Endothelial cell of umbilical vein (primary cell): ENCODE results near the gene TMEM222. TPM values are rescaled to one million over a fixed set of nuclear protein-coding genes. Genes with fewer than 3 reads are reported as not detected.

ENCODE experiments used
- BruUV-seq: library from RNA; stranded (reverse); fragments of 400-500 nt; replicated peaks from 2 replicates; lab custom pipeline; 2021; lab: Mats Ljungman, UMichigan
- CTCF ChIA-PET: fragments of 300-600, 350-600 bp; sonication (Branson Sonifier 250); formaldehyde crosslinking; loops from one replicate; lab custom pipeline; 2021; ENCODE audit warnings: antibody characterized with exemption, inconsistent platforms; lab: Charles Lee
- POLR2A ChIA-PET: fragments of 300-600, 350-600 bp; sonication (Branson Sonifier 250); formaldehyde crosslinking; loops from one replicate; lab custom pipeline; 2021; ENCODE audit warnings: antibody characterized with exemption, inconsistent platforms; lab: Charles Lee
- DNase-seq: peaks from one replicate; pipeline ENCODE4 v3.0.0-alpha.2; 2011; ENCODE audit warnings: low read depth, low spot score
- FAIRE-seq: peaks from 2 replicates; lab custom pipeline; 2011; peaks lifted over from hg19 to GRCh38; lab: Jason Lieb, UNC
- H2AFZ ChIP-seq: 2 replicates; pipeline ENCODE4 v1.6.0; 2012; ENCODE audit warnings: low read depth, low read length, control low read depth, inconsistent platforms
- H3K27ac ChIP-seq: 2 replicates; pipeline ENCODE4 v1.5.1; 2011; ENCODE audit warnings: low read depth, mild to moderate bottlenecking, control low read depth, low read length, moderate library complexity; ENCODE audit not compliant: insufficient read depth
- H3K27me3 ChIP-seq, 2 experiments: 2 replicates each; pipeline versions ENCODE4 v1.6.0 to v1.6.1; 2011; ENCODE audit warnings: low read length in 2 of 2, mixed read lengths in 1 of 2; ENCODE audit not compliant: control insufficient read depth in 2 of 2, insufficient read depth in 2 of 2
- H3K36me3 ChIP-seq, 2 experiments: 2 replicates in 1 of 2; 3 replicates in 1 of 2; pipeline ENCODE4 v1.5.1; 2011; ENCODE audit warnings: low read length in 2 of 2, mild to moderate bottlenecking in 1 of 2, moderate library complexity in 1 of 2; ENCODE audit not compliant: control insufficient read depth in 2 of 2, insufficient read depth in 2 of 2; ENCODE audit errors: extremely low read depth in 1 of 2
- H3K4me1 ChIP-seq: 3 replicates; pipeline ENCODE4 v1.5.1; 2011; ENCODE audit warnings: mild to moderate bottlenecking, low read length; ENCODE audit not compliant: control insufficient read depth, insufficient read depth; ENCODE audit errors: extremely low read depth
- H3K4me2 ChIP-seq: 2 replicates; pipeline ENCODE4 v1.6.1; 2011; ENCODE audit warnings: low read length, control low read depth, mixed read lengths; ENCODE audit not compliant: insufficient read depth
- H3K4me3 ChIP-seq, 3 experiments: fragments of 200-600 bp in 1 of 3; sonication (generic), shearing (Covaris generic) in 1 of 3; replicated peaks in 1 of 3; 2 replicates each; pipeline ENCODE4 v1.5.1; 2011 to 2016; ENCODE audit warnings: control low read depth in 3 of 3, low read length in 3 of 3, mild to moderate bottlenecking in 2 of 3, inconsistent platforms in 1 of 3, low read depth in 1 of 3, moderate library complexity in 1 of 3; ENCODE audit not compliant: insufficient read depth in 1 of 3
- H3K79me2 ChIP-seq: 2 replicates; pipeline ENCODE4 v1.6.0; 2012; ENCODE audit warnings: low read length, inconsistent platforms; ENCODE audit not compliant: control insufficient read depth, insufficient read depth
- H3K9ac ChIP-seq: replicated peaks from 2 replicates; pipeline ENCODE3; 2011; ENCODE audit warnings: low read length, control low read depth; ENCODE audit not compliant: insufficient read depth; ENCODE audit errors: extremely low read depth
- H3K9me1 ChIP-seq: replicated peaks from 3 replicates; pipeline ENCODE4 v1.6.0; 2011; ENCODE audit warnings: mild to moderate bottlenecking, low read length; ENCODE audit not compliant: control insufficient read depth, insufficient read depth; ENCODE audit errors: extremely low read depth
- H3K9me3 ChIP-seq: replicated peaks from 2 replicates; pipeline ENCODE4 v1.5.1; 2012; ENCODE audit warnings: low read length, inconsistent platforms; ENCODE audit not compliant: control insufficient read depth, insufficient read depth
- H4K20me1 ChIP-seq: replicated peaks from 2 replicates; pipeline ENCODE3; 2011; ENCODE audit warnings: mild to moderate bottlenecking, low read length; ENCODE audit not compliant: control insufficient read depth, insufficient read depth; ENCODE audit errors: extremely low read depth
- CTCF ChIP-seq, 2 donors: IDR thresholded peaks; 1 replicate in 1 of 2; 2 replicates in 1 of 2; pipeline ENCODE4 v1.5.1; 2011; ENCODE audit warnings: low read length in 2 of 2, mild to moderate bottlenecking in 2 of 2, moderate library complexity in 2 of 2, control low read depth in 1 of 2, inconsistent platforms in 1 of 2, low read depth in 1 of 2; ENCODE audit not compliant: insufficient read depth in 1 of 2; ENCODE audit errors: extremely low read depth in 1 of 2
- EZH2 ChIP-seq: IDR thresholded peaks from 2 replicates; pipeline ENCODE4 v1.6.1; 2012; ENCODE audit warnings: borderline replicate concordance, low read depth, mild to moderate bottlenecking, moderate library complexity, low read length, inconsistent platforms; ENCODE audit not compliant: severe bottlenecking
- FOS ChIP-seq: IDR thresholded peaks from 2 replicates; pipeline ENCODE4 v1.6.1; 2011; ENCODE audit warnings: mild to moderate bottlenecking, low read length, moderate library complexity, borderline replicate concordance; ENCODE audit not compliant: insufficient read depth
- GATA2 ChIP-seq: IDR thresholded peaks from 2 replicates; pipeline ENCODE4 v1.7.0; 2011; ENCODE audit warnings: low read depth, mild to moderate bottlenecking, moderate library complexity, mixed read lengths, low read length; ENCODE audit not compliant: insufficient read length, insufficient read depth
- JUN ChIP-seq: IDR thresholded peaks from 2 replicates; pipeline ENCODE4 v1.6.1; 2011; ENCODE audit warnings: borderline replicate concordance, low read depth; ENCODE audit not compliant: insufficient read length, insufficient read depth
- MYC ChIP-seq: IDR thresholded peaks from one replicate; pipeline ENCODE4 v1.6.1; 2011; ENCODE audit warnings: mild to moderate bottlenecking, low read depth, low read length
- POLR2A ChIP-seq: IDR thresholded peaks from 2 replicates; pipeline ENCODE4 v1.6.1; 2012; ENCODE audit warnings: low read depth, mild to moderate bottlenecking, control low read depth, low read length
- POLR2AphosphoS5 ChIP-seq: IDR thresholded peaks from 2 replicates; pipeline ENCODE4 v1.6.1; 2012; ENCODE audit warnings: low read depth, mild to moderate bottlenecking, control low read depth, low read length, moderate library complexity; ENCODE audit not compliant: insufficient read depth
- dilution Hi-C: fragments of 300-500 bp; cut with MboI; formaldehyde crosslinking; loops from one replicate; pipeline ENCODE4 v1.15.0; 2019; ENCODE audit warnings: low sequenced_read_pairs; ENCODE audit not compliant: extremely low pct_ligation_motif_present
- intact Hi-C: fragments of 100-400 bp; cut with micrococcal nuclease; formaldehyde crosslinking; loops from one replicate; pipeline ENCODE4 v1.10.0; 2022
- polyA plus RNA-seq, 4 experiments: library from polyadenylated mRNA; depleted of rRNA in 3 of 4; stranded (reverse) in 3 of 4; unstranded in 1 of 4; fragments of >200 nt; gene quantifications; 2 replicates each; pipeline versions ENCODE4 v1.2.1 to v1.2.3, GENCODE V29; 2011 to 2012; ENCODE audit warnings: missing spikeins in 1 of 4
- total RNA-seq: library from RNA; stranded (reverse); gene quantifications from 2 replicates; pipeline ENCODE4 v1.2.3, GENCODE V29; 2021
- TF ChIP-seq, protein P1 (sequence below): IDR thresholded peaks from 2 replicates; pipeline ENCODE4 v1.6.1; 2011; ENCODE audit not compliant: insufficient read depth, insufficient read length

The TMEM222 gene
- total and polyA plus RNA-seq, 2 donors (not counting 3 experiments of a cell fraction or from before 2014, with no cell fraction given): 45.8 to 76.1 TPM

DNA sequence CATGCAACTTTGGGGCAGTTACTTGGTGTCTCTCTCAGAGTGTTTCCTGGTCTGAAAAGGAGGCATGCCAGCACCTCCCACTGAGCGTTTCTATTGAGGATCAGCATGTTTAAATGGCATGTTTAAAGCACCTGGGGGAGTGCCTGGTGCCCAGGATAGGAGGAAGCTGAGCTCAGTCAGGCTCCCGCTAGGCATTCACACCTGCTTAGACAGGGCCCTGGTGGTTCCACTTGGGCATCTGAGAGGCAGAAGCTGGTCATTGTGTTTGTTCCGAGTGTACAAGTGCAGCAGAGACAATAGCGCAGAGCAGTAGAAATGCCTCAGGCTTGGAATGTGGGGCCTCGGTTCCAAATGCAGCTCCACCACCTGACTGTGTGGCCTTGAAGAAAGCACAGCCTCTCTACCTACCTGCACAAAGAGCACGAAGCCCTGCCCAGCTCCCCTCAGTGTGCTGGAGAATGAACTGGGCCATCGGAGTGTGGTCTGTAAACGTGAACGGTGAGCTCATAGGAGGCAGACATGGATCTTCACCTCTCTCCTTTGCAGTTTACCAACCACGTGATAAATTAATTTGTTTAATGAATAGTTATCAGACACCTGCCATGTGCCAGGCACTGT, 20.3 kb upstream of the TMEM222 start:
- no peak for DNase-seq
- Histone ChIP-seq H3K79me2 (no peaks in the 10 kb centered on the region), H3K4me1 (no peaks in the 10 kb centered on the region), H3K36me3 (peaks cover 0 to 21% of the 10 kb centered on the region in 2 experiments), H2AFZ (no peak overlapping the region), H4K20me1 (no peaks in the 10 kb centered on the region), H3K4me3 (no peak overlapping the region), H3K9ac (no peak overlapping the region), H3K9me1 (no peaks in the 10 kb centered on the region), H3K9me3 (no peaks in the 10 kb centered on the region), H3K27me3 (no peaks in the 10 kb centered on the region), H3K27ac (no peak overlapping the region), H3K4me2 (no peak overlapping the region)
- TF ChIP-seq POLR2A (no peak), MYC (no peak), EZH2 (no peak), JUN (no peak), GATA2 (no peak), POLR2AphosphoS5 (no peak), CTCF (IDR thresholded peaks at IDR 0.05; ENCODE audit: extremely low read depth in 1 of 2, insufficient read depth in 1 of 2, low read depth in 1 of 2, low read length in 2 of 2) (no peak), FOS (no peak)
- TF ChIP-seq, protein P1, sequence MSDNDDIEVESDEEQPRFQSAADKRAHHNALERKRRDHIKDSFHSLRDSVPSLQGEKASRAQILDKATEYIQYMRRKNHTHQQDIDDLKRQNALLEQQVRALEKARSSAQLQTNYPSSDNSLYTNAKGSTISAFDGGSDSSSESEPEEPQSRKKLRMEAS: no peak
- ChIA-PET CTCF (interaction anchor here (0.9 to 10.9 kb wide), 13 partner anchors 11 to 305 kb away, joined by 3 to 275 read pairs (median 8); partner anchors contain the start of gene GPR3), POLR2A (no interaction called here)
- intact Hi-C loops: loop anchor here (1.0 to 5.0 kb wide), 6 partner anchors 21 to 361 kb away; partner anchors contain the start of genes GPR3 and TMEM222
- dilution Hi-C loops: no loop called here
- BruUV-seq: no TSS peak
- FAIRE-seq: no peak
